Measurements from ENCODE around the gene ZNF92.

Gene ZNF92

DNA sequence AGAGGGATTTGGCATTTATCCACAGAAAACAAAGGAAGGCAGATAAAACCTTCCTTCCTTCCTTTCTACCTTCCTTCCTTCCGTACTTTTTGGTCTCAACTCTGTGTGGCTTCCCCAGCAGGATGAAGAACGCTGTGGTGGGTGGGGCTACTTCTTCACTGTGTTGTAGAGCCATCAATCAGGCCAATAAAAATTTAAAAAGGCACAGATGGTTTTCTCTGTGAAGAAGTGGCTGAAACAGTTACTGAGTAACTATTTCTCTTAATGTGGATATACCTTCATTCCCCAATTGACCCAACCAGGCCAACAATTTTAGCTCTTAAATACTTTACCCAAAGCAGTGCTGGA, 75.8 kb downstream of the ZNF92 start:
- TF ChIP-seq GATA3 (IDR thresholded peaks at IDR 0.05; ENCODE audit: low read depth, low read length) (no peak), GATA2 (IDR thresholded peaks at IDR 0.05; ENCODE audit: low read depth, low read length) (no peak)
